ENCODE measurements around the gene GOLGA6L10. TPM values are rescaled to one million over a fixed set of nuclear protein-coding genes. Genes with fewer than 3 reads are reported as not detected.

GOLGA6L10 gene
- total RNA-seq, 1 donor from 2014 or later: 3.4 TPM

DNA sequence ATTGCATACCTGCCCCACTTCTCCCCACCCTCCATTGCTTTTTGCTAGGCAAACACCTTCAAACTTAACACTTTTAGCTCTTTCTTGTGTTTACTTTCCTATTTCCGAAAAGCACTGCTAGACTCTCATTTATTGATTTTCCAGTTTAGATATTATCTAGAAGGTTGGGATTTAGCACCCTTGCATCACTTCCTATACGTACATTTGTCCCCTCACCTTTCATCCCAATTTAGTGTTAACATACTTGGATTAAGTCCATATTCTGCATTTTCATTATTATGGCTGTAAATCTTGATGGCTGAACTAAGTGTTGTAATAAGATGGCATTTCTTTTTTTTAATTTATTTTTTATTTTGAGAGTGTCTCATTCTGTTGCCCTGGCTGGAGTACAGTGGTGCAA, 39.5 kb downstream of the GOLGA6L10 start:
- Histone ChIP-seq H3K36me3 (no peaks in the 10 kb centered on the region), H3K4me1 (no peaks in the 10 kb centered on the region), H3K4me3 (no peak overlapping the region), H3K9me3 (no peaks in the 10 kb centered on the region), H3K27me3 (no peaks in the 10 kb centered on the region), H3K27ac (no peak overlapping the region)
- TF ChIP-seq POLR2AphosphoS5 (IDR thresholded peaks at IDR 0.05; ENCODE audit: insufficient read depth in 1 of 2, low read depth in 1 of 2) (no peak), POLR2A (IDR thresholded peaks at IDR 0.05) (no peak)
- TF ChIP-seq, protein P1, sequence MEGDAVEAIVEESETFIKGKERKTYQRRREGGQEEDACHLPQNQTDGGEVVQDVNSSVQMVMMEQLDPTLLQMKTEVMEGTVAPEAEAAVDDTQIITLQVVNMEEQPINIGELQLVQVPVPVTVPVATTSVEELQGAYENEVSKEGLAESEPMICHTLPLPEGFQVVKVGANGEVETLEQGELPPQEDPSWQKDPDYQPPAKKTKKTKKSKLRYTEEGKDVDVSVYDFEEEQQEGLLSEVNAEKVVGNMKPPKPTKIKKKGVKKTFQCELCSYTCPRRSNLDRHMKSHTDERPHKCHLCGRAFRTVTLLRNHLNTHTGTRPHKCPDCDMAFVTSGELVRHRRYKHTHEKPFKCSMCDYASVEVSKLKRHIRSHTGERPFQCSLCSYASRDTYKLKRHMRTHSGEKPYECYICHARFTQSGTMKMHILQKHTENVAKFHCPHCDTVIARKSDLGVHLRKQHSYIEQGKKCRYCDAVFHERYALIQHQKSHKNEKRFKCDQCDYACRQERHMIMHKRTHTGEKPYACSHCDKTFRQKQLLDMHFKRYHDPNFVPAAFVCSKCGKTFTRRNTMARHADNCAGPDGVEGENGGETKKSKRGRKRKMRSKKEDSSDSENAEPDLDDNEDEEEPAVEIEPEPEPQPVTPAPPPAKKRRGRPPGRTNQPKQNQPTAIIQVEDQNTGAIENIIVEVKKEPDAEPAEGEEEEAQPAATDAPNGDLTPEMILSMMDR (IDR thresholded peaks at IDR 0.05): no peak
- DNase-seq (ENCODE audit: extremely low spot score in 2 of 2): no peak
- intact Hi-C loops (cut with DNase I): no loop called here

GRCh38 chr15:82307714-82308081, 41.6 kb downstream of the GOLGA6L10 start:
- H3K9me3 ChIP-seq: no peaks in the 10 kb centered on the region
- intact Hi-C loops (cut with DNase I): no loop called here
- no peaks in the 10 kb centered on the region for H3K36me3 ChIP-seq
- DNase-seq (ENCODE audit: extremely low spot score in 2 of 2): no peak
- no peaks in the 10 kb centered on the region for H3K27me3 ChIP-seq
- no peaks in the 10 kb centered on the region for H3K4me1 ChIP-seq
- no peak overlapping the region for H3K4me3 ChIP-seq
- H3K27ac ChIP-seq: no peak overlapping the region
- no peak for TF ChIP-seq POLR2AphosphoS5 (IDR thresholded peaks at IDR 0.05; ENCODE audit: insufficient read depth in 1 of 2, low read depth in 1 of 2)
- TF ChIP-seq POLR2A (IDR thresholded peaks at IDR 0.05): no peak
- TF ChIP-seq, protein P1 (IDR thresholded peaks at IDR 0.05): no peak

DNA sequence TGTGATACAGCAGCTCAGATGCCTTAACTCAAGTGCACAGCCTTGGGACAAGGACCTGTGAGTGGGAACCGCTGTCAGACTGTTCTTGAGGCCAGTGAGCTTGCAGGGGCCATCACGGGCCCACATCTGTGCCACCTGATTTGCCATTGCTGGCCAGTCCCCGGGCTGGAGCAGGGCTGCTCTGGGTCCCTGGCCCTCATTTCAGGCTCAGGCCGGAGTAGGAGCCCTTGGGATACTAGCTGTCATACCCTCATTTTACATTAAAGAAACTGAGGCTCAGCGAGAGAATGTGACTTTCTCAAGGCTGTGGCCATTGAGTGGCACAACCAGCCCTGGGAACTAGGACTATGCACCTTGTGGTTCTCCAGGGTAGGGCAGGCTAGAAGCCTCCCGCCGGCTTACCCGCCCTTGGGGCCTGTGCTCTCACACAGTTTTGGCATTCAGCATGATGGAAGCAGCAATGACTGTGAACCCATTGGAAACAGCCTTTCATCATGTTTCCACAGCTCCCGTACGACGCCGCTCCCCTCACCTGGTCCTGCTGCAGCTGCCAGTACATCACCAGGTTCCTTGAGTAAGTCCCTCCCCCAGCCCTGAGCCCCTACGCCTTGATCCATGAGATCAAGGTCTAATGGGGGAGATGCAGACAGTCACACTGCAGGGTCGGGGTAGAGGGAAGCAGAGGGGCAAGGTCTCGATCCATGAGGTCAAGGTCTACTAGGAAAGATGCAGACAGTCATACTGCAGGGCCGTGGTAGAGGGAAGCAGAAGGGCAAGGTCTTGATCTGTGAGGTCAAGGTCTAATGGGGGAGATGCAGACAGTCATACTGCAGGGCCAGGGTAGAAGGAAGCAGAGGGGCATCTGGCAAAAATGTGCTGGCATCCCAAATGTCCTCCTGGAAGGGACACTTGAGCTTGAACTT, 42.2 kb downstream of the GOLGA6L10 start:
- intact Hi-C loops (cut with DNase I): no loop called here
- Histone ChIP-seq H3K4me3 (no peak overlapping the region), H3K27ac (no peak overlapping the region), H3K4me1 (no peaks in the 10 kb centered on the region), H3K9me3 (no peaks in the 10 kb centered on the region), H3K27me3 (no peaks in the 10 kb centered on the region), H3K36me3 (no peaks in the 10 kb centered on the region)
- TF ChIP-seq POLR2A (IDR thresholded peaks at IDR 0.05) (no peak), POLR2AphosphoS5 (IDR thresholded peaks at IDR 0.05; ENCODE audit: insufficient read depth in 1 of 2, low read depth in 1 of 2) (no peak)
- TF ChIP-seq, protein P1 (IDR thresholded peaks at IDR 0.05): no peak
- DNase-seq (ENCODE audit: extremely low spot score in 2 of 2): peak; percentile 71 to 88

DNA sequence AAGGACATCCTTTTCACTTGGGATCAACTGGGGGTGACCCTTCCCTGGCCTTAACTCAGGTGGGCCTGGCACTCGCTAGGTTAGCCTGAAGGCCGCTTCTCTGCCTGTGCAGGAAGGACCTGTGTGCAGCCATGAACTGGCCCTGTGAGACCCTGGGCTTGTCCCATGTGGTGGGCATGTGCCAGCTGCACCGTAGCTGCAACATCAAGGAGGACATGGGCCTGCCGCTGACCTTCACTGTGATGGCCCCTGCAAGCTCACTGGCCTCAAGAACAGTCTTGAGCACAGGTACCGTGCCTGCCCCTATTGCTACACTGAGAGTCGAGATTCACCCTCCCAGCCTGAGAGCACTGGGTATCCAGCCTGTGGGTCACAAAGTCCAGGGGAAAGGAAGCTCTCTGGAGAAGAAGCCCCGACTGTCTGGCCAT, 43.6 kb downstream of the GOLGA6L10 start:
- H3K36me3 ChIP-seq: no peaks in the 10 kb centered on the region
- peak in 1 of 2 donors; percentile 83 for DNase-seq (ENCODE audit: extremely low spot score in 2 of 2)
- H3K27me3 ChIP-seq: no peaks in the 10 kb centered on the region
- H3K9me3 ChIP-seq: no peaks in the 10 kb centered on the region
- H3K4me1 ChIP-seq: no peaks in the 10 kb centered on the region
- intact Hi-C loops (cut with DNase I): no loop called here
- H3K27ac ChIP-seq: no peak overlapping the region
- H3K4me3 ChIP-seq: no peak overlapping the region
- TF ChIP-seq POLR2A (IDR thresholded peaks at IDR 0.05) (no peak), POLR2AphosphoS5 (IDR thresholded peaks at IDR 0.05; ENCODE audit: insufficient read depth in 1 of 2, low read depth in 1 of 2) (no peak)
- TF ChIP-seq, protein P1 (IDR thresholded peaks at IDR 0.05): no peak

GRCh38 chr15:82304778-82305090, 44.5 kb downstream of the GOLGA6L10 start:
- Histone ChIP-seq H3K27ac (no peak overlapping the region), H3K36me3 (no peaks in the 10 kb centered on the region), H3K4me3 (no peak overlapping the region), H3K27me3 (no peaks in the 10 kb centered on the region), H3K4me1 (no peaks in the 10 kb centered on the region), H3K9me3 (no peaks in the 10 kb centered on the region)
- no peak for TF ChIP-seq POLR2A (IDR thresholded peaks at IDR 0.05)
- TF ChIP-seq, protein P1 (IDR thresholded peaks at IDR 0.05): no peak
- no peak for TF ChIP-seq POLR2AphosphoS5 (IDR thresholded peaks at IDR 0.05; ENCODE audit: insufficient read depth in 1 of 2, low read depth in 1 of 2)
- no peak for DNase-seq (ENCODE audit: extremely low spot score in 2 of 2)
- intact Hi-C loops (cut with DNase I): no loop called here

Measured in vagina (tissue), 2 donors.